Iris pigment epithelial cell (primary cell): ENCODE results near the gene PER2.
A peak's percentile ranks its signal among the peaks of the same experiment; 100 is the strongest.
"Not testable (repeated sequence)": the region's sequence is repeated elsewhere in the genome, so short reads cannot be mapped to it uniquely, and the experiment has no call there.

ENCODE experiments used
- DNase-seq: peaks from one replicate; pipeline ENCODE4 v3.0.0-alpha.2; 2011; ENCODE audit warnings: low read depth

The PER2 gene

GRCh38 chr2:238288650-238289573, 502 bp upstream of the PER2 start:
- DNase-seq = peak; percentile 98

- DNase-seq = no peak
These were observed 1.2 kb downstream of the PER2 start for GRCh38 chr2:238286987-238287736.

- DNase-seq = peak; percentile 72
These were observed 1.9 kb downstream of the PER2 start for GRCh38 chr2:238286551-238286950.

GRCh38 chr2:238286095-238286494, 2.3 kb downstream of the PER2 start:
- DNase-seq = no peak

GRCh38 chr2:238285653-238286082, 2.7 kb downstream of the PER2 start:
- DNase-seq = peak; percentile 94

- no peak for DNase-seq
These were observed 3.5 kb downstream of the PER2 start for GRCh38 chr2:238284802-238285515.

GRCh38 chr2:238282861-238283738, 5.3 kb downstream of the PER2 start:
- DNase-seq = no peak

GRCh38 chr2:238281826-238282480, 6.5 kb downstream of the PER2 start:
- DNase-seq = no peak

- DNase-seq = no peak
These were observed 8.2 kb downstream of the PER2 start for GRCh38 chr2:238280083-238280825.

- no peak for DNase-seq
These were observed 9.1 kb downstream of the PER2 start for GRCh38 chr2:238279324-238279682.

GRCh38 chr2:238278626-238279323, 9.6 kb downstream of the PER2 start:
- DNase-seq = no peak

- DNase-seq = no peak
These were observed 10.7 kb downstream of the PER2 start for GRCh38 chr2:238277695-238278094.

- DNase-seq = no peak
These were observed 14.1 kb downstream of the PER2 start for GRCh38 chr2:238274152-238274865.

GRCh38 chr2:238273433-238273832, 15.0 kb downstream of the PER2 start:
- DNase-seq = not testable (repeated sequence)

- DNase-seq = no peak
These were observed 16.3 kb downstream of the PER2 start for GRCh38 chr2:238272156-238272555.

GRCh38 chr2:238271686-238272085, 16.7 kb downstream of the PER2 start:
- not testable (repeated sequence) for DNase-seq

- DNase-seq = no peak
These were observed 17.3 kb downstream of the PER2 start for GRCh38 chr2:238271061-238271554.

GRCh38 chr2:238270606-238271005, 17.8 kb downstream of the PER2 start:
- DNase-seq = no peak

GRCh38 chr2:238269741-238270140, 18.7 kb downstream of the PER2 start:
- no peak for DNase-seq
